GM18498 (cell line): ENCODE data around the gene NUP205.

Experiments
- ATAC-seq: cut with Tn5 transposase; IDR thresholded peaks from one replicate; pipeline ENCODE4 v1.9.1; 2021; ENCODE audit warnings: mild to moderate bottlenecking, moderate library complexity; ENCODE audit not compliant: unreplicated experiment

Gene NUP205

GRCh38 chr7:135697276-135698049 lies 139.7 kb downstream of the NUP205 start:
- ATAC-seq: no peak
